GM21515 (cell line): ENCODE data around the gene PLLP.

Experiments
- ATAC-seq: cut with Tn5 transposase; IDR thresholded peaks from one replicate; pipeline ENCODE4 v1.9.1; 2021; ENCODE audit not compliant: unreplicated experiment

The PLLP gene

GRCh38 chr16:57303021-57303909 is 18.8 kb upstream of the PLLP start:
- no peak for ATAC-seq

- no peak for ATAC-seq
Observed at GRCh38 chr16:57301126-57301817, 16.8 kb upstream of the PLLP start.

GRCh38 chr16:57300387-57301125 is 16.1 kb upstream of the PLLP start:
- ATAC-seq = peak; percentile 86

GRCh38 chr16:57299719-57300386 is 15.4 kb upstream of the PLLP start:
- ATAC-seq = peak; percentile 55

- peak; percentile 17 for ATAC-seq
Observed at GRCh38 chr16:57299009-57299718, 14.7 kb upstream of the PLLP start.

GRCh38 chr16:57297856-57298255 is 13.4 kb upstream of the PLLP start:
- ATAC-seq = no peak

- no peak for ATAC-seq
Observed at GRCh38 chr16:57289391-57290257, 5.2 kb upstream of the PLLP start.

GRCh38 chr16:57285379-57285778 is 907 bp upstream of the PLLP start:
- ATAC-seq = no peak

- no peak for ATAC-seq
Observed at GRCh38 chr16:57284952-57285363, 486 bp upstream of the PLLP start.

- ATAC-seq = no peak
Observed at GRCh38 chr16:57283959-57284208, 588 bp downstream of the PLLP start.

- no peak for ATAC-seq
Observed at GRCh38 chr16:57283214-57283958, 1.1 kb downstream of the PLLP start.

- ATAC-seq = no peak
Observed at GRCh38 chr16:57282510-57283213, 1.8 kb downstream of the PLLP start.

GRCh38 chr16:57281791-57282190 is 2.7 kb downstream of the PLLP start:
- no peak for ATAC-seq

- ATAC-seq = no peak
Observed at GRCh38 chr16:57279780-57280638, 4.5 kb downstream of the PLLP start.

GRCh38 chr16:57278494-57278893 is 6.0 kb downstream of the PLLP start:
- ATAC-seq = no peak

- ATAC-seq = no peak
Observed at GRCh38 chr16:57277586-57277985, 6.9 kb downstream of the PLLP start.

GRCh38 chr16:57276596-57276995 is 7.9 kb downstream of the PLLP start:
- no peak for ATAC-seq
